Adrenal gland (tissue), 12 donors: ENCODE data around the gene DNAAF2. TPM values are rescaled to one million over a fixed set of nuclear protein-coding genes. Genes with fewer than 3 reads are reported as not detected.

Source experiments
- DNase-seq, 7 donors: peaks; one replicate each; pipeline ENCODE4 v3.0.0-alpha.2; 2019 to 2020
- H3K27ac ChIP-seq, 5 donors: fragments of 200-600 bp; sonication (generic) in 4 of 5; 1 replicate in 3 of 5; 2 replicates in 2 of 5; pipeline versions ENCODE4 v1.5.1 to v1.8.0; 2016 to 2020; ENCODE audit warnings: mild to moderate bottlenecking in 1 of 5
- H3K27me3 ChIP-seq: fragments of 200-600 bp; 2 replicates; pipeline ENCODE4 v1.8.0; 2021
- H3K36me3 ChIP-seq, 2 donors: fragments of 200-600 bp; replicated peaks in 1 of 2; 1 replicate in 1 of 2; 2 replicates in 1 of 2; pipeline versions ENCODE4 v1.5.1 to v1.8.0; 2018 to 2022
- H3K4me1 ChIP-seq, 2 donors: fragments of 200-600 bp; replicated peaks in 1 of 2; 1 replicate in 1 of 2; 2 replicates in 1 of 2; pipeline versions ENCODE4 v1.5.1 to v1.8.0; 2018 to 2021
- H3K4me3 ChIP-seq, 4 donors: fragments of 200-600 bp; sonication (generic) in 3 of 4; one replicate each; pipeline ENCODE4 v1.5.1; 2016 to 2018
- H3K9me3 ChIP-seq, 3 donors: fragments of 200-600 bp; sonication (generic) in 1 of 3; replicated peaks in 1 of 3; 1 replicate in 2 of 3; 2 replicates in 1 of 3; pipeline versions ENCODE4 v1.5.1 to v1.8.0; 2016 to 2021
- POLR2A ChIP-seq, 2 donors: fragments of 450-650 bp; IDR thresholded peaks; one replicate each; pipeline ENCODE4 v1.6.1; 2017; ENCODE audit warnings: antibody characterized with exemption in 2 of 2, mild to moderate bottlenecking in 2 of 2, moderate library complexity in 1 of 2
- WGBS, 4 donors: extraction: QIAGEN DNeasy Blood & Tissue Kit in 2 of 4; methylation state at CpG; one replicate each; pipeline versions ENCODE4 v1.1.5 to v1.1.7; 2013 to 2017; 5-methylcytosine and 5-hydroxymethylcytosine counted together
- intact Hi-C, 2 donors: fragments of 100-400 bp; cut with DNase I; formaldehyde crosslinking; loops; one replicate each; pipeline versions ENCODE4 v1.14.1 to v1.15.0; 2022 to 2023
- polyA plus RNA-seq, 3 donors: library from polyadenylated mRNA; stranded (reverse); fragments of 200-250 nt in 2 of 3; fragments of 350-450 nt in 1 of 3; fragmentation: Illumina TruSeq in 1 of 3; extraction: RNeasy Lipid Tissue Mini Kit (QIAGEN cat#74804) in 1 of 3; gene quantifications; one replicate each; pipeline ENCODE4 v1.2.3, GENCODE V29; 2013 to 2014
- total RNA-seq, 9 donors: library from RNA; depleted of rRNA in 4 of 9; stranded (reverse); fragments of >200 nt in 4 of 9; fragments of 120-200 nt in 1 of 9; fragmentation: NEBNext Ultra II Directional in 1 of 9; extraction: Animal tissue kit (Norgen Biotek cat#: 25700) in 1 of 9; gene quantifications; one replicate each; pipeline versions ENCODE4 v1.1.0 to v1.2.4, GENCODE V29; 2013 to 2023
- TF ChIP-seq, protein P1 (sequence below), 6 experiments: fragments of 450-650 bp in 4 of 6; fragments of 200-600 bp in 2 of 6; sonication (generic) in 1 of 6; IDR thresholded peaks; 1 replicate in 5 of 6; 2 replicates in 1 of 6; pipeline versions ENCODE4 v1.5.1 to v1.8.0; 2016 to 2021; ENCODE audit warnings: antibody characterized with exemption in 6 of 6, mild to moderate bottlenecking in 2 of 6, moderate library complexity in 1 of 6
- donor health status: healthy with polysubstance abuse.
- donor health status: Bipolar disorder and iron deficiency.
- donor health status: DM: yes; HTN: yes; CAD: no.
- donor health status: DM: no; HTN: no; CAD: no.
- donor health status: DM: no; HTN: no; CAD: no.
- donor health status: DM: yes; HTN: yes; CAD: no.

The DNAAF2 gene
- total and polyA plus RNA-seq, 12 donors, result 4.2 to 11.7 (median 7.3) TPM

DNA sequence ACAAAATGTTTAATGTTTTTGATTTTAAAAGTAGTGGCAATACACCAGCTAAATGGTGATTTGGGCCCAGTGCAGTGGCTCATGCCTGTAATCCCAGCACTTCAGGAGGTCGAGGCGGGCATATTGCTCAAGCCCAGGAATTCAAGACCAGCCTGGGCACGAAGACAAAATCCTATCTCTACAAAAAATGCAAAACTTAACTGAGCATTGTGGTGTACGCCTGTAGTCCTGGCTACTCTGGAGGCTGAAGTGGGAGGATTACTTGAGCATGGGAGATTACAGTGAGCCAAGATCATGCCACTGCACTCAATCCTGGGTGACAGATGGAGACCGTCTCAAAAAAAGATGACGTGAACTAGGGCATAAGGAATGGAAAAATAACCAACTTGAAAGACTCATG, 19.3 kb downstream of the DNAAF2 start:
- H3K4me3 ChIP-seq, result no peak overlapping the region
- peaks cover 4 to 20% of the 10 kb centered on the region in 2 donors for H3K4me1 ChIP-seq
- no peak for TF ChIP-seq POLR2A (IDR thresholded peaks at IDR 0.05)
- TF ChIP-seq, protein P1, sequence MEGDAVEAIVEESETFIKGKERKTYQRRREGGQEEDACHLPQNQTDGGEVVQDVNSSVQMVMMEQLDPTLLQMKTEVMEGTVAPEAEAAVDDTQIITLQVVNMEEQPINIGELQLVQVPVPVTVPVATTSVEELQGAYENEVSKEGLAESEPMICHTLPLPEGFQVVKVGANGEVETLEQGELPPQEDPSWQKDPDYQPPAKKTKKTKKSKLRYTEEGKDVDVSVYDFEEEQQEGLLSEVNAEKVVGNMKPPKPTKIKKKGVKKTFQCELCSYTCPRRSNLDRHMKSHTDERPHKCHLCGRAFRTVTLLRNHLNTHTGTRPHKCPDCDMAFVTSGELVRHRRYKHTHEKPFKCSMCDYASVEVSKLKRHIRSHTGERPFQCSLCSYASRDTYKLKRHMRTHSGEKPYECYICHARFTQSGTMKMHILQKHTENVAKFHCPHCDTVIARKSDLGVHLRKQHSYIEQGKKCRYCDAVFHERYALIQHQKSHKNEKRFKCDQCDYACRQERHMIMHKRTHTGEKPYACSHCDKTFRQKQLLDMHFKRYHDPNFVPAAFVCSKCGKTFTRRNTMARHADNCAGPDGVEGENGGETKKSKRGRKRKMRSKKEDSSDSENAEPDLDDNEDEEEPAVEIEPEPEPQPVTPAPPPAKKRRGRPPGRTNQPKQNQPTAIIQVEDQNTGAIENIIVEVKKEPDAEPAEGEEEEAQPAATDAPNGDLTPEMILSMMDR (IDR thresholded peaks at IDR 0.05), result no peak
- peaks cover 0 to 15% of the 10 kb centered on the region in 2 donors for H3K36me3 ChIP-seq
- H3K27me3 ChIP-seq, result no peaks in the 10 kb centered on the region
- no peaks in the 10 kb centered on the region for H3K9me3 ChIP-seq
- 92 to 97% (median 93%) methylated on average over 6 of the region's 6 CpGs for WGBS, 4 donors
- no peak overlapping the region for H3K27ac ChIP-seq
- intact Hi-C loops, result no loop called here
- DNase-seq, result no peak

DNA sequence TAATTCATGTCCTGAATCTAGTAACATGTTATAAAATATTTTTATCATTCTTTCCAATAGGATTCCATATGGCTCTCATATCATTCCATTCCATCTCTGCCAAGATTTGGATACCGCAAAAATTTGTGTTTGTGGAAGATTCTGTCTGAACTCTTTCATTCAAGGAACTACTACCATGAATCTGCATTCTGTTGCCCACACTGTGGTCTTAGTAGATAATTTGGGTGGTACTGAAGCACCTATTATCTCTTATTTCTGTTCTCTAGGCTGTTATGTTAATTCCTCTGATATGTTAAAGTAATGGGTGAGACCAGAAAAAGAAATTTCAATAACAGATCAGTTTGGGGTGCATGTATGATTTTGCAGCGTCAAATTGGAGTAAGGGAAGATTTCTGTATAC, 20.8 kb downstream of the DNAAF2 start:
- H3K9me3 ChIP-seq, result no peaks in the 10 kb centered on the region
- WGBS, 4 donors, result 91 to 98% (median 97%) methylated on average over 2 of the region's 2 CpGs
- H3K27ac ChIP-seq, result no peak overlapping the region
- no peak for DNase-seq
- intact Hi-C loops, result no loop called here
- no peak overlapping the region for H3K4me3 ChIP-seq
- H3K27me3 ChIP-seq, result no peaks in the 10 kb centered on the region
- no peak for TF ChIP-seq POLR2A (IDR thresholded peaks at IDR 0.05)
- TF ChIP-seq, protein P1 (IDR thresholded peaks at IDR 0.05), result no peak
- peaks cover 0 to 15% of the 10 kb centered on the region in 2 donors for H3K4me1 ChIP-seq
- H3K36me3 ChIP-seq, result peaks cover 0 to 15% of the 10 kb centered on the region in 2 donors

GRCh38 chr14:49612671-49613070, 22.4 kb downstream of the DNAAF2 start:
- no peaks in the 10 kb centered on the region for H3K27me3 ChIP-seq
- 87 to 91% (median 90%) methylated on average over 8 of the region's 8 CpGs for WGBS, 4 donors
- no peaks in the 10 kb centered on the region for H3K9me3 ChIP-seq
- H3K27ac ChIP-seq, result no peak overlapping the region
- H3K36me3 ChIP-seq, result peaks cover 0 to 1% of the 10 kb centered on the region in 2 donors
- DNase-seq, result no peak
- TF ChIP-seq, protein P1 (IDR thresholded peaks at IDR 0.05), result no peak
- no peak for TF ChIP-seq POLR2A (IDR thresholded peaks at IDR 0.05)
- H3K4me3 ChIP-seq, result no peak overlapping the region
- no peaks in the 10 kb centered on the region for H3K4me1 ChIP-seq
- intact Hi-C loops, result no loop called here

GRCh38 chr14:49612251-49612650, 22.8 kb downstream of the DNAAF2 start:
- no peak for DNase-seq
- no peak overlapping the region for H3K27ac ChIP-seq
- intact Hi-C loops, result no loop called here
- 93 to 95% (median 94%) methylated on average over 4 of the region's 4 CpGs for WGBS, 4 donors
- no peaks in the 10 kb centered on the region for H3K9me3 ChIP-seq
- no peaks in the 10 kb centered on the region for H3K36me3 ChIP-seq
- TF ChIP-seq, protein P1 (IDR thresholded peaks at IDR 0.05), result no peak
- no peak for TF ChIP-seq POLR2A (IDR thresholded peaks at IDR 0.05)
- H3K4me1 ChIP-seq, result no peaks in the 10 kb centered on the region
- H3K4me3 ChIP-seq, result no peak overlapping the region
- no peaks in the 10 kb centered on the region for H3K27me3 ChIP-seq
